Fibroblast of lung (primary cell): ENCODE measurements around the gene TNNT3. TPM values are rescaled to one million over a fixed set of nuclear protein-coding genes. Genes with fewer than 3 reads are reported as not detected.
A peak's percentile ranks its signal among the peaks of the same experiment; 100 is the strongest.

Experiments
- DNase-seq, 2 donors: peaks; one replicate each; pipeline versions ENCODE4 v3.0.0 to v3.0.0-alpha.2; 2010; ENCODE audit warnings: low read depth in 2 of 2
- H2AFZ ChIP-seq: 2 replicates; pipeline ENCODE4 v1.5.1; 2012; ENCODE audit warnings: low read length, control low read depth, inconsistent platforms
- H3K27ac ChIP-seq: 2 replicates; pipeline ENCODE4 v1.5.1; 2011; ENCODE audit warnings: low read length, control low read depth; ENCODE audit not compliant: insufficient read depth
- H3K27me3 ChIP-seq: 2 replicates; pipeline ENCODE4 v1.5.1; 2011; ENCODE audit warnings: mild to moderate bottlenecking, low read length; ENCODE audit not compliant: control insufficient read depth, insufficient read depth
- H3K36me3 ChIP-seq: 2 replicates; pipeline ENCODE4 v1.5.1; 2011; ENCODE audit warnings: low read length; ENCODE audit not compliant: control insufficient read depth, insufficient read depth
- H3K4me1 ChIP-seq: 2 replicates; pipeline ENCODE4 v1.5.1; 2011; ENCODE audit warnings: low read length; ENCODE audit not compliant: control insufficient read depth, insufficient read depth; ENCODE audit errors: extremely low read depth
- H3K4me2 ChIP-seq: 2 replicates; pipeline ENCODE4 v1.5.1; 2011; ENCODE audit warnings: low read length, control low read depth; ENCODE audit not compliant: insufficient read depth; ENCODE audit errors: extremely low read depth
- H3K4me3 ChIP-seq, 4 experiments: fragments of 200-600 bp in 1 of 4; sonication (generic) in 1 of 4; replicated peaks in 1 of 4; 2 replicates each; pipeline ENCODE4 v1.5.1; 2011 to 2016; ENCODE audit warnings: low read length in 4 of 4, low read depth in 3 of 4, mild to moderate bottlenecking in 3 of 4, control low read depth in 2 of 4, inconsistent platforms in 1 of 4, mixed read lengths in 1 of 4; ENCODE audit not compliant: insufficient read depth in 1 of 4; ENCODE audit errors: control extremely low read depth in 1 of 4
- H3K79me2 ChIP-seq: 2 replicates; pipeline ENCODE4 v1.5.1; 2012; ENCODE audit warnings: mild to moderate bottlenecking, low read length, inconsistent platforms; ENCODE audit not compliant: control insufficient read depth, insufficient read depth
- H3K9ac ChIP-seq: 2 replicates; pipeline ENCODE4 v1.5.1; 2011; ENCODE audit warnings: mild to moderate bottlenecking, low read length, control low read depth; ENCODE audit not compliant: insufficient read depth
- H3K9me3 ChIP-seq: 2 replicates; pipeline ENCODE4 v1.5.1; 2012; ENCODE audit warnings: low read depth, low read length; ENCODE audit not compliant: control insufficient read depth, insufficient read depth
- H4K20me1 ChIP-seq: 2 replicates; pipeline ENCODE4 v1.5.1; 2011; ENCODE audit warnings: low read length; ENCODE audit not compliant: control insufficient read depth, insufficient read depth; ENCODE audit errors: extremely low read depth
- CTCF ChIP-seq, 2 donors: IDR thresholded peaks in 1 of 2; conservative IDR thresholded peaks in 1 of 2; 1 replicate in 1 of 2; 2 replicates in 1 of 2; pipeline ENCODE4 v1.5.1; 2011 to 2012; ENCODE audit warnings: low read length in 2 of 2, control low read depth in 1 of 2, inconsistent platforms in 1 of 2, low read depth in 1 of 2, mild to moderate bottlenecking in 1 of 2
- EZH2 ChIP-seq: IDR thresholded peaks from 2 replicates; pipeline ENCODE4 v1.5.1; 2012; ENCODE audit warnings: low read length, control low read depth, mild to moderate bottlenecking; ENCODE audit errors: missing control alignments
- polyA minus RNA-seq: library from RNA; depleted of rRNA, polyadenylated mRNA; stranded (reverse); fragments of >200 nt; gene quantifications from 2 replicates; pipeline ENCODE4 v1.2.3, GENCODE V29; 2011; ENCODE audit warnings: low replicate concordance
- polyA plus RNA-seq, 2 donors: library from polyadenylated mRNA; depleted of rRNA in 1 of 2; stranded (reverse) in 1 of 2; unstranded in 1 of 2; fragments of >200 nt; gene quantifications; 2 replicates each; pipeline ENCODE4 v1.2.1, GENCODE V29; 2011 to 2012; ENCODE audit warnings: missing spikeins in 1 of 2
- total RNA-seq: library from RNA; depleted of rRNA; stranded (reverse); fragments of >200 nt; gene quantifications from 2 replicates; pipeline ENCODE4 v1.2.1, GENCODE V29; 2014

TNNT3 gene
- 0.26 TPM in 1 of 2 replicates, not detected in the other for total RNA-seq
- polyA plus RNA-seq: not detected in 2 replicates
- not detected in 2 replicates for polyA plus RNA-seq (2012)
- polyA minus RNA-seq: not detected in 2 replicates

- Histone ChIP-seq H4K20me1 (no peaks in the 10 kb centered on the region), H3K9ac (no peak within 1 kb of the TSS), H3K4me2 (no peak within 1 kb of the TSS), H3K27ac (no peak within 1 kb of the TSS), H3K9me3 (no peaks in the 10 kb centered on the region), H3K4me1 (no peaks in the 10 kb centered on the region), H3K4me3 (no peak within 1 kb of the TSS), H2AFZ (no peak within 1 kb of the TSS), H3K36me3 (no peaks in the 10 kb centered on the region), H3K27me3 (no peaks in the 10 kb centered on the region), H3K79me2 (no peaks in the 10 kb centered on the region)
- DNase-seq: no peak
- TF ChIP-seq EZH2 (no peak), CTCF (conservative IDR thresholded peaks at IDR 0.05 in 1 of 2, IDR thresholded peaks at IDR 0.05 in 1 of 2; ENCODE audit: low read depth in 1 of 2, low read length in 2 of 2) (no peak)
These were observed at the start of gene TNNT3 for GRCh38 chr11:1919391-1920127. TSS of gene TNNT3 (plus strand) at chr11:1919703. CDS start at chr11:1922875, 3,172 bp downstream.

- Histone ChIP-seq H3K36me3 (no peaks in the 10 kb centered on the region), H3K27me3 (peaks cover 15% of the 10 kb centered on the region), H3K79me2 (no peaks in the 10 kb centered on the region), H3K9ac (no peak overlapping the region), H3K9me3 (no peaks in the 10 kb centered on the region), H4K20me1 (no peaks in the 10 kb centered on the region), H3K27ac (no peak overlapping the region), H3K4me3 (no peak overlapping the region), H3K4me1 (no peaks in the 10 kb centered on the region), H3K4me2 (no peak overlapping the region), H2AFZ (no peak overlapping the region)
- TF ChIP-seq CTCF (conservative IDR thresholded peaks at IDR 0.05 in 1 of 2, IDR thresholded peaks at IDR 0.05 in 1 of 2; ENCODE audit: low read depth in 1 of 2, low read length in 2 of 2): no peak
- TF ChIP-seq EZH2: no peak
- DNase-seq: no peak
These were observed 49.2 kb upstream of the TNNT3 start for GRCh38 chr11:1870326-1870696.

- Histone ChIP-seq H4K20me1 (no peaks in the 10 kb centered on the region), H3K4me2 (no peak overlapping the region), H2AFZ (no peak overlapping the region), H3K27me3 (peaks cover 15% of the 10 kb centered on the region), H3K9me3 (no peaks in the 10 kb centered on the region), H3K79me2 (no peaks in the 10 kb centered on the region), H3K4me3 (peak overlapping the region in 1 of 4 experiments; percentile 46), H3K27ac (no peak overlapping the region), H3K9ac (no peak overlapping the region), H3K36me3 (no peaks in the 10 kb centered on the region), H3K4me1 (no peaks in the 10 kb centered on the region)
- no peak for TF ChIP-seq CTCF (conservative IDR thresholded peaks at IDR 0.05 in 1 of 2, IDR thresholded peaks at IDR 0.05 in 1 of 2; ENCODE audit: low read depth in 1 of 2, low read length in 2 of 2)
- TF ChIP-seq EZH2: no peak
- DNase-seq: peak in 1 of 2 donors; percentile 47
These were observed 48.6 kb upstream of the TNNT3 start for GRCh38 chr11:1870721-1871466.
